Choroid plexus epithelial cell (primary cell): ENCODE results near the gene PIP5K1B.

Experiments used
- DNase-seq: peaks from one replicate; pipeline ENCODE4 v3.0.0-alpha.2; 2010; ENCODE audit warnings: low read depth
- H3K4me3 ChIP-seq: 2 replicates; pipeline ENCODE4 v1.5.1; 2011; ENCODE audit warnings: low read depth, mild to moderate bottlenecking, control low read depth, low read length, moderate library complexity
- CTCF ChIP-seq: conservative IDR thresholded peaks from 2 replicates; pipeline ENCODE4 v1.5.1; 2011; ENCODE audit warnings: low read depth, mild to moderate bottlenecking, control low read depth, inconsistent platforms, low read length, moderate library complexity

The PIP5K1B gene

GRCh38 chr9:68920921-68921320, 215.9 kb downstream of the PIP5K1B start:
- TF ChIP-seq CTCF = no peak
- no peak for DNase-seq
- no peak overlapping the region for H3K4me3 ChIP-seq

GRCh38 chr9:68923480-68923879, 218.4 kb downstream of the PIP5K1B start:
- no peak for DNase-seq
- H3K4me3 ChIP-seq = no peak overlapping the region
- no peak for TF ChIP-seq CTCF

GRCh38 chr9:68925175-68925574, 220.1 kb downstream of the PIP5K1B start:
- no peak for TF ChIP-seq CTCF
- DNase-seq = no peak
- H3K4me3 ChIP-seq = no peak overlapping the region

- H3K4me3 ChIP-seq = no peak overlapping the region
- no peak for DNase-seq
- TF ChIP-seq CTCF = no peak
These were observed 222.1 kb downstream of the PIP5K1B start for GRCh38 chr9:68927165-68927564.

- no peak for TF ChIP-seq CTCF
- DNase-seq = no peak
- H3K4me3 ChIP-seq = no peak overlapping the region
These were observed 226.8 kb downstream of the PIP5K1B start for GRCh38 chr9:68931821-68932220.

- no peak for DNase-seq
- TF ChIP-seq CTCF = no peak
- H3K4me3 ChIP-seq = no peak overlapping the region
These were observed 227.4 kb downstream of the PIP5K1B start for GRCh38 chr9:68932458-68932857.

- no peak for TF ChIP-seq CTCF
These were observed 228.6 kb downstream of the PIP5K1B start for GRCh38 chr9:68933434-68934328.

More at GRCh38 chr9:68933434-68934328, 228.6 kb downstream of the PIP5K1B start:
- no peak overlapping the region for H3K4me3 ChIP-seq
- no peak for DNase-seq
